GM21786 (cell line): ENCODE measurements around the gene FOXD4.
"Not testable (repeated sequence)": the region's sequence is repeated elsewhere in the genome, so short reads cannot be mapped to it uniquely, and the experiment has no call there.

Source experiments
- ATAC-seq: cut with Tn5 transposase; IDR thresholded peaks from one replicate; pipeline ENCODE4 v1.9.1; 2021; ENCODE audit not compliant: unreplicated experiment

Gene FOXD4

GRCh38 chr9:94323-94722, 23.9 kb downstream of the FOXD4 start:
- ATAC-seq: not testable (repeated sequence)

- not testable (repeated sequence) for ATAC-seq
These were observed 24.3 kb downstream of the FOXD4 start for GRCh38 chr9:93909-94308.

- ATAC-seq: not testable (repeated sequence)
These were observed 27.4 kb downstream of the FOXD4 start for GRCh38 chr9:90851-91250.

- ATAC-seq: peak; percentile 76
These were observed 29.7 kb downstream of the FOXD4 start for GRCh38 chr9:88396-89037.

- not testable (repeated sequence) for ATAC-seq
These were observed 30.4 kb downstream of the FOXD4 start for GRCh38 chr9:87860-88259.

- ATAC-seq: not testable (repeated sequence)
These were observed 31.1 kb downstream of the FOXD4 start for GRCh38 chr9:87105-87504.

GRCh38 chr9:86697-87096, 31.5 kb downstream of the FOXD4 start:
- ATAC-seq: not testable (repeated sequence)

- not testable (repeated sequence) for ATAC-seq
These were observed 35.1 kb downstream of the FOXD4 start for GRCh38 chr9:82932-83689.

GRCh38 chr9:78333-78732, 39.9 kb downstream of the FOXD4 start:
- ATAC-seq: not testable (repeated sequence)

GRCh38 chr9:76389-76788, 41.8 kb downstream of the FOXD4 start:
- not testable (repeated sequence) for ATAC-seq

GRCh38 chr9:73900-74525, 44.2 kb downstream of the FOXD4 start:
- ATAC-seq: not testable (repeated sequence)

GRCh38 chr9:73076-73899, 44.9 kb downstream of the FOXD4 start:
- ATAC-seq: not testable (repeated sequence)
